DMS79 treated with DMSO at 0.1 percent for 48 hours (cell line): Measurements from ENCODE around the gene ULK4.
"Not testable (repeated sequence)": the region's sequence is repeated elsewhere in the genome, so short reads cannot be mapped to it uniquely, and the experiment has no call there.

Experiments used
- DNase-seq: peaks from one replicate; lab custom pipeline; 2025; lab: John Stamatoyannopoulos, UW

Gene ULK4

DNA sequence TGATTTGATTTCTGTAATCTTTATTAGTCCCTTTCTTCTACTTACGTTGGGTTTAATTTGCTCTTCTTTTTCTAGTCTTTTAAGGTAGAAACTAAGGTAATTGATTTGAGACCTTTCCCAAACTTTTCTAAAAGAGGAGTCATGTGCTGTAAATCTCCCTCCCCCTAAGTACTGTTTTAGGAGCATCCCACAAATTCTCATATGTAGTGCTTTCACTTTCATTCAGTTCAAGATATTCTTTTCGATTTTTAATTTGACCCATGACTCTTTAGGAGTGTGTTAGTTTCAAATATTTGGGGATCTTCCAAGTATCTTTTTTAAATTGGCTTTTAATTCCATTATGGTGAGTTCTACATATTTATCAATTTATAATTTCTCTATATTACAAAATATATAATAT lies 520.8 kb downstream of the ULK4 start:
- no peak for DNase-seq

DNA sequence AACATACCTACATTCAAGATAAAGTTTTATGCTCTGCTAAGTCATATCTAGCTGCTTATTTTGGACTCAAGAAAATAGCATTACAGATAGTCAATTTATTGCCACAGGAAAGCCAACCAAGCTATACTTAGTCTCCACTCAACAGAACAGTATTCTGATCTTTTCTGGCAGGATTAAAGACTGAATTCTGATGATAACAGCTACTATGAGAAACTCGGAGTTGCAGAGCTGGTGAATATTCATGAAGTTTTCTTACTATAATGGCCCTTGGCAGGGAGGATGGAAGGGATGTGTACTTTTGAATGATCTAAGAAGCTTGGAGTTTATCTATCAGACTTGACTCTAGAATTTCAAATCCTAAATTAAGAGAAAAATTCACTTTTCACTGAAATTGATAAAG lies 524.9 kb downstream of the ULK4 start:
- no peak for DNase-seq

DNA sequence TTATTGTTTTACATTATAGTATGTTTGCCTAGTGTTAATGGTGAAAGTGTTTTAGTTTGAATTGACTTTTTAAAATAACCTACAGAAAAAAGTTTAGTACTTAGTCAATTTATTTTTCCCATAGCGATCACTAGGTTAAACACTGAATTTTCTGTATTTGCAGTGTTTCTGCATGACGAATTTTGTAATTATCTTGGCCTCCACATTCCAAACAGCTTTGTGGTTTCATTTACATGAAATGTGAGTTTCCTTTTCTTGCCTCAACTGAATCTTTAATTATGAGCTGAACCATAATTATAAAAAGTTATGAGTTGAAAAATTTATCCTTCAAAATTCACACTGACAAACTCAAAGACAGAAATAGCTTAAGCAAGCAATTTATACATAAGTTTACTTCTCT lies 527.1 kb downstream of the ULK4 start:
- no peak for DNase-seq

DNA sequence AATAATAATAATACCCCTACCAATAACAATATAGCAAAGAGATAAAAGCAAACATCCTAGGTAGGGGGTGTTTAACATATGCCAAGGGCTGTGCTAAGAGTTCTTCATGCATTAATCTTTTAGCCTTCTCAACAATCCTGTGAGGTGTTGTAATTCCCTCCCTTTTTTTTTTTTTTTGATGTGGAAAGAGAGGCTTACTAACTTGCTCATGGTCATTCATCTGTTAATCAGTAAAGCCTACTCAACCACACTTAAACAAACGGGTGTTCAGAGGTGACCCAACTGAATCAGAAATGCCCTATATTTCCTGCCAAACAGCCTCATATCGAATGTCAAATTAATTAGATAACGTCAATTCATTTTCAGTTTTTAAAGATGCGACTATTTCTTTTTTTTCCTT lies 530.5 kb downstream of the ULK4 start:
- no peak for DNase-seq

GRCh38 chr3:41430886-41431285 lies 531.0 kb downstream of the ULK4 start:
- no peak for DNase-seq

GRCh38 chr3:41430391-41430790 lies 531.5 kb downstream of the ULK4 start:
- DNase-seq = no peak

GRCh38 chr3:41426485-41426884 lies 535.4 kb downstream of the ULK4 start:
- no peak for DNase-seq

- DNase-seq = no peak
Measured at GRCh38 chr3:41424543-41425300, 537.2 kb downstream of the ULK4 start.

GRCh38 chr3:41419809-41420208 lies 542.1 kb downstream of the ULK4 start:
- no peak for DNase-seq

DNA sequence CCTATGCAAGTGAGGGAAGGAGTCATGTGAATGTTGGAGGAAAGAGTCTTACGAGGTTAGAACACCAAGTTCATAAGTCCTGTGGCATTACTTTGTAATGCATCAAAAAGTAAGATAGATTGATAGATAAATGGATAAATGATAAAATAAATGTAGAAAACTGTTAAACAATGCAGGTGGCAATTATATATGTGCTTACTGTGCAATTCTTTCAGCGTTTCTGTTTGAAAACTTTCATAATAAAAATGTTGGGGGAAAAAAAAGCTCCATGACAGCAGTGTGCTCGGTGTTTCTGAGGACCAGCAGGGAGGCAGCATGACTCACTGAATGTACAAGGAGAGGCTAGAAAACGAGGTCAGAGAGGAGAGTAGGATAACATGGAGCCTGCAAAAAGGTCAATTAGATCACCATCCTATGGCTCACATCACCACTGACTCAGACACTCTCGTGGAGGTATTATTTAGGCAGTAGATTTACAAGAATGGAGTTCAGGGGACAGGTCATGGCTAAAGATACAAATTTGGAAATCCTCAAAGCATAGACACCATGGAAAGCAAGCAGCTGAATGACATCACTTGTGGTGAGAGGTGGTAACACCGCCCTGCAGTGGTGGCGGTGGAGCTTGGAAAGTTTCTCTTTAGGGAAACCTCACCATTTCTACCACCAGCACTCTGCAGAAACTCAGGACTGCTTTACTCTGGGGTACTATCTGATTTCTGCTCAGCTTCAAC lies 542.8 kb downstream of the ULK4 start:
- DNase-seq = no peak

GRCh38 chr3:41417574-41417973 lies 544.3 kb downstream of the ULK4 start:
- DNase-seq = no peak

DNA sequence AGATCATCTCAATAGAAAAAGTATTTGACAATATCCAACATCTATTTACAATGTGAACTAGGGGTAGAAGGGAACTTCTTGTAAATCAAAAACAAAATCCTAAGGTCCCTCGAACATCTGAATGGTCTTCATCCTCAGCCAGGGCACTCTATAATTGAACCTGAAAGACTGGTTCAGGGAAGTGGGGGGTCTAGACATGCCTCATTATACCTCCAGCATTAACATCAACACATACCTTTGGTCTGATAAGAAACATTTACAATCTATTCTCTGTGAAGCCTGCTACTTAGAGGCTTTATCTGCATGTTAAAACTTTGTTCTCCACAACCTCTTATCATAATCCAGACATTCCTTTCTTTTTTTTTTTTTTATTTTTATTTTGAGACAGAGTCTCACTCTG lies 550.8 kb downstream of the ULK4 start:
- no peak for DNase-seq

GRCh38 chr3:41405466-41405865 lies 556.4 kb downstream of the ULK4 start:
- no peak for DNase-seq

- DNase-seq = no peak
Measured at GRCh38 chr3:41404582-41404981, 557.3 kb downstream of the ULK4 start.

GRCh38 chr3:41394896-41395295 lies 567.0 kb downstream of the ULK4 start:
- no peak for DNase-seq

DNA sequence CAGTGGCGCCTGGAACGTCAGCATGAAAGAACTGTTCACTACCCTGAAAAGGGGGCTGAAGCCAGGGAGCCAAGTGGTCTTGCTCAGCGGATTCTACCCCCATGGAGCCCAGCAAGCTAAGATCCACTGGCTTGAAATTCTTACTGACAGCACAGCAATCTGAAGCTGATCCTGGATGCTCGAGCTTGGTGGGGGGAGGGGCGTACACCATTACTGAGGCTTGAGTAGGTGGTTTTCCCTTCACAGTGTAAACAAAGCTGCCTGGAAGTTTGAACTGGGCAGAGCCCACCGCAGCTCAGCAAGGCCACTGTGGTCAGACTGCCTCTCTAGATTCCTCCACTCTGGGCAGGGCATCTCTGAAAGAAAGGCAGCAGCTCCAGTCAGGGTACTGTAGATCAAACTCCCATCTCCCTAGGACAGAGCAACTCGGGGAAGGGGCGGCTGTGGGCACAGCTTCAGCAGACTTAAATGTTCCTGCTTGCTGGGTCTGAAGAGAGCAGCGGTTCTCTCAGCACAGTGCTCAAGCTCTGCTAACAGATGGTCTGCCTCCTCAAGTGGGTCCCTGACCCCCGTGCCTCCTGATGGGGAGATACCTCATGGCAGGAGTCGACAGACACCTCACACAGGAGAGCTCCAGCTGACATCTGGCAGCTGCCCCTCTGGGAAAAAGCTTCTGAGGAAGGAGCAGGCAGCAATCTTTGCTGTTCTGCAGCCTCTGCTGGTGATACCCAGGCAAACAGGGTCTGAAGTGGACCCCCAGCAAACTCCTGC lies 591.0 kb downstream of the ULK4 start:
- DNase-seq = not testable (repeated sequence)

- DNase-seq = no peak
Measured at GRCh38 chr3:41370307-41370706, 591.6 kb downstream of the ULK4 start.

DNA sequence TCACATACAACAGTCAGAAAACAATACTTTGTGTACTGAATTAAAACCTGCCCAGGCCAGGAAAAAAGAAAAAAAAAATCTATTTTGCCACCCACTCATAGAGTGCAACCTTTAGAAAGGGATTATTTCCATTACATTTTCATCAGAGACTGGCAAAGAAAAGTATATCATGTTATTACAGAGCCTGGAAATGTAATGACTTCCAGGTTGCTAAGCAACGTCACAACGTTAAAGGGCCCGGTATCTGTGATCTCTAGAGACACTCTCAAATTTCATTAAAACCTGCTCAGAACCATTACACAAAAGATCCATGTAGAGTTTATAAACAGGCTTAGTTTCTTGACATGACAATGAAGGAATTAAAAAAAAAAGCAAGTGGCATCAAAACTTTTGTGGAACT lies 592.1 kb downstream of the ULK4 start:
- peak; percentile 5 for DNase-seq

GRCh38 chr3:41365973-41366372 lies 595.9 kb downstream of the ULK4 start:
- DNase-seq = no peak

GRCh38 chr3:41364736-41365135 lies 597.2 kb downstream of the ULK4 start:
- DNase-seq = no peak

- DNase-seq = no peak
Measured at GRCh38 chr3:41363830-41364523, 597.9 kb downstream of the ULK4 start.
